Nephron progenitor cell (in vitro differentiated cells): ENCODE measurements around the gene ARMC12.

Experiments used
- DNase-seq: peaks from one replicate; pipeline ENCODE4 v3.0.0; 2021
- H3K27ac Mint-ChIP-seq: 2 replicates; pipeline ENCODE4 v1.8.0; 2021; ENCODE audit warnings: mild to moderate bottlenecking, moderate library complexity, mixed read lengths
- H3K27me3 Mint-ChIP-seq: 2 replicates; pipeline ENCODE4 v1.8.0; 2021; ENCODE audit warnings: mild to moderate bottlenecking, low read depth, mixed read lengths; ENCODE audit not compliant: poor library complexity
- H3K36me3 Mint-ChIP-seq: 2 replicates; pipeline ENCODE4 v1.8.0; 2021; ENCODE audit warnings: low read depth, mixed read lengths
- H3K4me1 Mint-ChIP-seq: 2 replicates; pipeline ENCODE4 v1.8.0; 2021; ENCODE audit warnings: mixed read lengths
- H3K4me3 Mint-ChIP-seq: 2 replicates; pipeline ENCODE4 v1.8.0; 2021; ENCODE audit warnings: mild to moderate bottlenecking, moderate library complexity, mixed read lengths
- H3K9me3 Mint-ChIP-seq: 2 replicates; pipeline ENCODE4 v1.8.0; 2021; ENCODE audit warnings: mild to moderate bottlenecking, moderate library complexity, mixed read lengths
- CTCF ChIP-seq: fragments of 200-600 bp; sonication (generic); IDR thresholded peaks from 2 replicates; pipeline ENCODE4 v1.5.0; 2021; ENCODE audit warnings: antibody characterized with exemption

The ARMC12 gene

GRCh38 chr6:35719830-35720733 is 16.8 kb upstream of the ARMC12 start:
- Mint-ChIP-seq H3K4me3 (peak overlapping the region; percentile 41), H3K4me1 (peaks cover 84% of the 10 kb centered on the region)

GRCh38 chr6:35722121-35722761 is 14.6 kb upstream of the ARMC12 start:
- H3K4me3 Mint-ChIP-seq: peak overlapping the region; percentile 4
- no peaks in the 10 kb centered on the region for H3K27me3 Mint-ChIP-seq
- no peaks in the 10 kb centered on the region for H3K36me3 Mint-ChIP-seq
- H3K27ac Mint-ChIP-seq: no peak overlapping the region
- DNase-seq: no peak
- H3K9me3 Mint-ChIP-seq: no peaks in the 10 kb centered on the region
- H3K4me1 Mint-ChIP-seq: peaks cover 90% of the 10 kb centered on the region
- TF ChIP-seq CTCF: no peak

More at GRCh38 chr6:35719830-35720733, 16.8 kb upstream of the ARMC12 start:
- peak; percentile 53 for DNase-seq
- Mint-ChIP-seq H3K27me3 (no peaks in the 10 kb centered on the region), H3K36me3 (no peaks in the 10 kb centered on the region), H3K9me3 (no peaks in the 10 kb centered on the region), H3K27ac (peak overlapping the region; percentile 83)
- TF ChIP-seq CTCF: no peak

GRCh38 chr6:35723587-35723986 is 13.2 kb upstream of the ARMC12 start:
- Mint-ChIP-seq H3K36me3 (no peaks in the 10 kb centered on the region), H3K9me3 (no peaks in the 10 kb centered on the region), H3K27me3 (no peaks in the 10 kb centered on the region), H3K4me3 (no peak overlapping the region), H3K27ac (peak overlapping the region; percentile 64), H3K4me1 (peaks cover 86% of the 10 kb centered on the region)
- DNase-seq: no peak
- no peak for TF ChIP-seq CTCF

- H3K4me1 Mint-ChIP-seq: peaks cover 84% of the 10 kb centered on the region
- H3K4me3 Mint-ChIP-seq: no peak overlapping the region
- no peaks in the 10 kb centered on the region for H3K27me3 Mint-ChIP-seq
- DNase-seq: no peak
- TF ChIP-seq CTCF: no peak
- H3K9me3 Mint-ChIP-seq: no peaks in the 10 kb centered on the region
- H3K27ac Mint-ChIP-seq: peak overlapping the region; percentile 74
- H3K36me3 Mint-ChIP-seq: no peaks in the 10 kb centered on the region
Measured at GRCh38 chr6:35724059-35724458, 12.8 kb upstream of the ARMC12 start.

GRCh38 chr6:35724471-35724870 is 12.4 kb upstream of the ARMC12 start:
- H3K4me3 Mint-ChIP-seq: no peak overlapping the region
- no peaks in the 10 kb centered on the region for H3K27me3 Mint-ChIP-seq
- H3K27ac Mint-ChIP-seq: peak overlapping the region; percentile 74

More at GRCh38 chr6:35724471-35724870, 12.4 kb upstream of the ARMC12 start:
- H3K36me3 Mint-ChIP-seq: no peaks in the 10 kb centered on the region
- no peak for TF ChIP-seq CTCF
- DNase-seq: no peak
- H3K4me1 Mint-ChIP-seq: peaks cover 84% of the 10 kb centered on the region
- no peaks in the 10 kb centered on the region for H3K9me3 Mint-ChIP-seq
